ENCODE measurements around the gene LRMDA. TPM values are rescaled to one million over a fixed set of nuclear protein-coding genes. Genes with fewer than 3 reads are reported as not detected.

LRMDA gene
- total and polyA plus RNA-seq, 2 of the 13 experiments (the other 11 are each of a cell fraction or from before 2014, with no cell fraction given) = 13.4 to 22.0 TPM

DNA sequence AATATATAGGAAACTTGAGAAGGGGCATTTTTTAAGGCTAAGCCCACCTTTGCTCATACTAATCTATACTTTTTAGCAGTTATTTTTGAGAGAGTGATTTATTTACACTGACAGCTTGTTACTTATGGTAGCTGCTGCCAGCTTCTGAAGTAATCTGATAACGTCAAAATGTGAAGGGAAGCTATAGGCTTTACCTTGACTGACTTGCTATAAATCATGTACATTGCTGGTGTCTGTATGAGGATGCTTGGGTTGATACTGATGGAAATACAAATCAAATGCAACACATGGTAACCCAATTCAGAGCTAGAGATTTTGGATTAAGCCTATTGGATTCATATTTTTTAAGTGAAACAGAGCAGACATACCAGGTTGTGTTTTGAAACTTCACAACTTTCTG, 299.4 kb downstream of the LRMDA start:
- no peak for ATAC-seq
- no peak for FAIRE-seq
- no peaks in the 10 kb centered on the region for H3K27me3 ChIP-seq (ENCODE audit: control insufficient read depth in 1 of 2, insufficient read depth in 2 of 2, low read length in 2 of 2)
- H3K36me3 ChIP-seq (replicated peaks in 1 of 2; ENCODE audit: control insufficient read depth in 1 of 2, insufficient read depth in 2 of 2, low read length in 2 of 2) = no peaks in the 10 kb centered on the region; a peak in 1 of 5 replicates
- WGBS (ENCODE audit: low lambda C conversion rate) = 89% methylated on average over 1 of the region's 1 CpG
- no peak overlapping the region for H2AFZ ChIP-seq (ENCODE audit: low read length)
- ChIA-PET POLR2A (interaction anchor here (0.7 to 1.5 kb wide), 3 partner anchors 12 to 329 kb away, joined by 3 to 4 read pairs (median 3); partner anchors contain the start of gene ZNF503), CTCF (ENCODE audit: low intra/inter-chr PET ratio, low total read pairs) (no interaction called here)
- no peak for TF ChIP-seq FOXK2 (IDR thresholded peaks at IDR 0.05)
- TF ChIP-seq ZFP62 (CRISPR knock-in tag; IDR thresholded peaks at IDR 0.05) = no peak
- TF ChIP-seq AKAP8 (CRISPR knock-in tag; IDR thresholded peaks at IDR 0.05) = no peak
- no peak for TF ChIP-seq CEBPB (IDR thresholded peaks at IDR 0.05; ENCODE audit: borderline replicate concordance, low read depth, low read length)
- TF ChIP-seq, protein P1, sequence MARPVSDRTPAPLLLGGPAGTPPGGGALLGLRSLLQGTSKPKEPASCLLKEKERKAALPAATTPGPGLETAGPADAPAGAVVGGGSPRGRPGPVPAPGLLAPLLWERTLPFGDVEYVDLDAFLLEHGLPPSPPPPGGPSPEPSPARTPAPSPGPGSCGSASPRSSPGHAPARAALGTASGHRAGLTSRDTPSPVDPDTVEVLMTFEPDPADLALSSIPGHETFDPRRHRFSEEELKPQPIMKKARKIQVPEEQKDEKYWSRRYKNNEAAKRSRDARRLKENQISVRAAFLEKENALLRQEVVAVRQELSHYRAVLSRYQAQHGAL (CRISPR knock-in tag; IDR thresholded peaks at IDR 0.05; ENCODE audit: not compliant biosample characterization) = no peak
- TF ChIP-seq POLR2AphosphoS5 (IDR thresholded peaks at IDR 0.05; ENCODE audit: low read depth, low read length) = no peak
- TF ChIP-seq SAFB2 (CRISPR knock-in tag; IDR thresholded peaks at IDR 0.05; ENCODE audit: borderline replicate concordance, low read depth) = no peak
- TF ChIP-seq ZNF326 (CRISPR knock-in tag; IDR thresholded peaks at IDR 0.05; ENCODE audit: borderline replicate concordance) = no peak
- no peak for TF ChIP-seq ZNF24 (IDR thresholded peaks at IDR 0.05)
- TF ChIP-seq ZNF639 (CRISPR knock-in tag; conservative IDR thresholded peaks at IDR 0.05) = no peak
- no peak for TF ChIP-seq ZNF256 (CRISPR knock-in tag; conservative IDR thresholded peaks at IDR 0.05)
- TF ChIP-seq SMAD9 (CRISPR knock-in tag; IDR thresholded peaks at IDR 0.05) = no peak
- TF ChIP-seq, protein P2, sequence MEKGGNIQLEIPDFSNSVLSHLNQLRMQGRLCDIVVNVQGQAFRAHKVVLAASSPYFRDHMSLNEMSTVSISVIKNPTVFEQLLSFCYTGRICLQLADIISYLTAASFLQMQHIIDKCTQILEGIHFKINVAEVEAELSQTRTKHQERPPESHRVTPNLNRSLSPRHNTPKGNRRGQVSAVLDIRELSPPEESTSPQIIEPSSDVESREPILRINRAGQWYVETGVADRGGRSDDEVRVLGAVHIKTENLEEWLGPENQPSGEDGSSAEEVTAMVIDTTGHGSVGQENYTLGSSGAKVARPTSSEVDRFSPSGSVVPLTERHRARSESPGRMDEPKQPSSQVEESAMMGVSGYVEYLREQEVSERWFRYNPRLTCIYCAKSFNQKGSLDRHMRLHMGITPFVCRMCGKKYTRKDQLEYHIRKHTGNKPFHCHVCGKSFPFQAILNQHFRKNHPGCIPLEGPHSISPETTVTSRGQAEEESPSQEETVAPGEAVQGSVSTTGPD (CRISPR knock-in tag; IDR thresholded peaks at IDR 0.05) = no peak
- no peak for TF ChIP-seq SP5 (CRISPR knock-in tag; IDR thresholded peaks at IDR 0.05; ENCODE audit: borderline replicate concordance, low read depth)
- TF ChIP-seq ZSCAN31 (CRISPR knock-in tag; IDR thresholded peaks at IDR 0.05; ENCODE audit: low read depth) = no peak
- TF ChIP-seq RFX3 (CRISPR knock-in tag; IDR thresholded peaks at IDR 0.05) = no peak
- TF ChIP-seq TFDP2 (CRISPR knock-in tag; IDR thresholded peaks at IDR 0.05) = no peak
- TF ChIP-seq ASH2L (IDR thresholded peaks at IDR 0.05; ENCODE audit: insufficient read length, low read depth, low read length) = no peak
- TF ChIP-seq REXO4 (CRISPR knock-in tag; IDR thresholded peaks at IDR 0.05; ENCODE audit: borderline replicate concordance) = no peak
- TF ChIP-seq, protein P3, sequence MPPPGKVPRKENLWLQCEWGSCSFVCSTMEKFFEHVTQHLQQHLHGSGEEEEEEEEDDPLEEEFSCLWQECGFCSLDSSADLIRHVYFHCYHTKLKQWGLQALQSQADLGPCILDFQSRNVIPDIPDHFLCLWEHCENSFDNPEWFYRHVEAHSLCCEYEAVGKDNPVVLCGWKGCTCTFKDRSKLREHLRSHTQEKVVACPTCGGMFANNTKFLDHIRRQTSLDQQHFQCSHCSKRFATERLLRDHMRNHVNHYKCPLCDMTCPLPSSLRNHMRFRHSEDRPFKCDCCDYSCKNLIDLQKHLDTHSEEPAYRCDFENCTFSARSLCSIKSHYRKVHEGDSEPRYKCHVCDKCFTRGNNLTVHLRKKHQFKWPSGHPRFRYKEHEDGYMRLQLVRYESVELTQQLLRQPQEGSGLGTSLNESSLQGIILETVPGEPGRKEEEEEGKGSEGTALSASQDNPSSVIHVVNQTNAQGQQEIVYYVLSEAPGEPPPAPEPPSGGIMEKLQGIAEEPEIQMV (CRISPR knock-in tag; IDR thresholded peaks at IDR 0.05; ENCODE audit: low read depth) = no peak
- no TSS peak for BruUV-seq (replicated peaks)
- DNase-seq (ENCODE audit: low spot score) = no peak
- no peaks in the 10 kb centered on the region for H3K79me2 ChIP-seq (ENCODE audit: insufficient read depth, low read length)
- H3K9me3 ChIP-seq (ENCODE audit: low read length) = no peaks in the 10 kb centered on the region
- H3K27ac ChIP-seq (ENCODE audit: extremely low read length, insufficient read depth, low read length) = no peak overlapping the region
- in situ Hi-C loops (cut with HindIII; ENCODE audit: extremely low pct_ligation_motif_present, low pct_unique_long_range_greater_than_20kb) = no loop called here
- H3K4me3 ChIP-seq (replicated peaks in 1 of 3; ENCODE audit: insufficient read depth in 1 of 3, low read depth in 2 of 3, low read length in 3 of 3) = no peak overlapping the region
- intact Hi-C loops (cut with micrococcal nuclease; ENCODE audit: unreplicated experiment) = loop anchor here (5.0 kb wide), 1 partner anchor 46 kb away; no protein-coding TSS in a partner anchor
- H3K4me1 ChIP-seq (ENCODE audit: insufficient read depth, low read length) = peaks cover 55% of the 10 kb centered on the region
- H3K4me2 ChIP-seq (ENCODE audit: low read depth, low read length) = no peak overlapping the region
- H3K9ac ChIP-seq (ENCODE audit: insufficient read depth, low read depth, low read length) = no peak overlapping the region
- no peaks in the 10 kb centered on the region for H4K20me1 ChIP-seq (ENCODE audit: insufficient read depth, low read length)

Data from HepG2 (cell line).